ENCODE measurements around the gene LDB2.

Gene LDB2

DNA sequence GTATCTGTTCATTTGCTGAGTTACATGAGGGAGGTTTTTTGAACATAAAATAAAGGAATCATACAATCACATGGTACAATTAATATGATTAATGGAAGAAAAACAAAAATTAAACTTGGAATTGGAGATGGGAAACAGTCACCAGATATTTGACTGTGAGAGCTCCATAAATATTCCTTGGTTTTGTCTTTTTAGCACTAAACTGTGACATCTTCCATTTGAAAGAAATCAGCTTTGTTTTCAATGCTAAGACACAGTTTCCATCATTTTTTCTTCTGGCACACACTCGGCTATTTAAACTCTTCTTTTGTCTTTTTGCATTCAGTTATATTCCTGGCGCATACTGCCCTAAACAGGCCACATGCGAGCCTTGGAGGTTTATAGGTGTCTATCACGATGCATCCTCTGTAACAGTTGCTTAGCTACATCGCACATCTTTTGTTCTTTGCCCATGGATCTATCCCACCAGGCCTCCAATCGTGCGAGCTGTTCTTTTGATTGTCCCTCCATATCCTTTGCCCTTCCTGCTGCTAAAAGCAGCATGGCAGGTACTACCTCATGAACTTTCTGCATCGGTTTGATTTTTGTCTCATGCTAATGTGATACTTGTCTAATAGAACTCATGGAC, 158.3 kb downstream of the LDB2 start:
- DNase-seq (ENCODE audit: low read depth) = no peak
- TF ChIP-seq, protein P1, sequence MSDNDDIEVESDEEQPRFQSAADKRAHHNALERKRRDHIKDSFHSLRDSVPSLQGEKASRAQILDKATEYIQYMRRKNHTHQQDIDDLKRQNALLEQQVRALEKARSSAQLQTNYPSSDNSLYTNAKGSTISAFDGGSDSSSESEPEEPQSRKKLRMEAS (IDR thresholded peaks at IDR 0.05; ENCODE audit: low read depth, low read length) = no peak
- TF ChIP-seq, protein P2, sequence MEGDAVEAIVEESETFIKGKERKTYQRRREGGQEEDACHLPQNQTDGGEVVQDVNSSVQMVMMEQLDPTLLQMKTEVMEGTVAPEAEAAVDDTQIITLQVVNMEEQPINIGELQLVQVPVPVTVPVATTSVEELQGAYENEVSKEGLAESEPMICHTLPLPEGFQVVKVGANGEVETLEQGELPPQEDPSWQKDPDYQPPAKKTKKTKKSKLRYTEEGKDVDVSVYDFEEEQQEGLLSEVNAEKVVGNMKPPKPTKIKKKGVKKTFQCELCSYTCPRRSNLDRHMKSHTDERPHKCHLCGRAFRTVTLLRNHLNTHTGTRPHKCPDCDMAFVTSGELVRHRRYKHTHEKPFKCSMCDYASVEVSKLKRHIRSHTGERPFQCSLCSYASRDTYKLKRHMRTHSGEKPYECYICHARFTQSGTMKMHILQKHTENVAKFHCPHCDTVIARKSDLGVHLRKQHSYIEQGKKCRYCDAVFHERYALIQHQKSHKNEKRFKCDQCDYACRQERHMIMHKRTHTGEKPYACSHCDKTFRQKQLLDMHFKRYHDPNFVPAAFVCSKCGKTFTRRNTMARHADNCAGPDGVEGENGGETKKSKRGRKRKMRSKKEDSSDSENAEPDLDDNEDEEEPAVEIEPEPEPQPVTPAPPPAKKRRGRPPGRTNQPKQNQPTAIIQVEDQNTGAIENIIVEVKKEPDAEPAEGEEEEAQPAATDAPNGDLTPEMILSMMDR (IDR thresholded peaks at IDR 0.05; ENCODE audit: low read depth, low read length) = no peak
- TF ChIP-seq POLR2A (IDR thresholded peaks at IDR 0.05; ENCODE audit: extremely low read depth, insufficient read length) (no peak), MYC (IDR thresholded peaks at IDR 0.05; ENCODE audit: low read depth, low read length) (no peak)
- no peak overlapping the region for H3K4me3 ChIP-seq (ENCODE audit: low read depth, low read length)

DNA sequence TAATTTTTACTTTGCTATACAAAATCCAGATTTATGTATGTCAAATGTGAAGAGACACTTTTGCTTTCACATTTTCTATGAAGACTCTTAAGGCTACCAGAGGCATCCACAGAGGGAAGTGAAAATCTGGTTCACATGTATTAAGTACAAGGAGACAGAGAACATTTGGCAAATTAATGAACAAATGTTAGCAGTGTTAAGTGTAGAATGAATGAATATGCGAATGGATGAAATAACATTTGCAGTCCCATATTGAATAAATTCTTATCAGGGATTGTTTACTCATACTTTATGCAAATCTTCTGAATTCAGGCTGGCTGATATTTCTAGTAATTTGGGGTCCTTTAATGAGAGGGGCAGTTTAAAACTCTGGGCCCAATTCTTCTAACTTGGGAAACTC, 159.9 kb downstream of the LDB2 start:
- DNase-seq (ENCODE audit: low read depth) = no peak
- TF ChIP-seq, protein P2 (IDR thresholded peaks at IDR 0.05; ENCODE audit: low read depth, low read length) = no peak
- TF ChIP-seq MYC (IDR thresholded peaks at IDR 0.05; ENCODE audit: low read depth, low read length) = no peak
- TF ChIP-seq, protein P1 (IDR thresholded peaks at IDR 0.05; ENCODE audit: low read depth, low read length) = no peak
- TF ChIP-seq POLR2A (IDR thresholded peaks at IDR 0.05; ENCODE audit: extremely low read depth, insufficient read length) = no peak
- no peak overlapping the region for H3K4me3 ChIP-seq (ENCODE audit: low read depth, low read length)

DNA sequence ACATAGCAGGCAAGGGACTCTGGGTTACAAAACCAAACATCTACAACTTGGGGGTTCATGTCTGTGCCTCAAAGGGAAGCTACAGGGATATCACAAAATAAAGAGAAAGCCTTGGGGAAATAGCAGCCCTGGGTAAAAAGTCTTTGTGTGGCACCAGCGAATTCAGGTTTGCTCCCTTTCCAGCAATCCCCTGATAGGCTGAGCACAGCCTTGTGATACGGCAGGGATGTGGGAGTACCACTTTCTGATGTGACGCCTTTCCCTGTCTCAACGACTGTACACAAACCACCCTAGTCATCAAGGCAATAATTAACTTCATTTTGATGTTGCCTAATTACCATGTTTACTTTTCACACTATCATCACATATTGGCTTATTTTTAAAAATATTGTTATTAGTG, 164.9 kb downstream of the LDB2 start:
- no peak overlapping the region for H3K4me3 ChIP-seq (ENCODE audit: low read depth, low read length)
- TF ChIP-seq POLR2A (IDR thresholded peaks at IDR 0.05; ENCODE audit: extremely low read depth, insufficient read length) = no peak
- no peak for TF ChIP-seq MYC (IDR thresholded peaks at IDR 0.05; ENCODE audit: low read depth, low read length)
- TF ChIP-seq, protein P1 (IDR thresholded peaks at IDR 0.05; ENCODE audit: low read depth, low read length) = no peak
- TF ChIP-seq, protein P2 (IDR thresholded peaks at IDR 0.05; ENCODE audit: low read depth, low read length) = no peak
- DNase-seq (ENCODE audit: low read depth) = no peak

DNA sequence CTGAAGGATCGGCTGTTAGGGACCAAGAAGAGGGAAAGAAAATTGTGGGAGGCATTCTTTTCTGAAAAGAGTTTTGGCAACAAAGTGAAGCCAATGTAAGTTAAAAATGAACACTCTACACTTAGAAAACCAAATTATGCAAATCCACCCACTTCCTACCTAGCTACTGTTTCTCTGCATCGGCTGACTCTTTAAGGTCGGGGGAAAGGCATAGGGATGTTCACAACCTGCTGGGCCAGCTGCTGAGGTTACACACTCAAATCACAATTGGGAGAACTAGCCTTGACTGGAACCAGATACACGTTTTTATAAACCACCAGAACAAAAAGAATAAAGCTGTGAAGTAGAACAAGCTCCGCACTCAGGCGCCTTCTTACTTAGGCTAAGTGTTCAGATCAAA, 165.7 kb downstream of the LDB2 start:
- H3K4me3 ChIP-seq (ENCODE audit: low read depth, low read length) = no peak overlapping the region
- TF ChIP-seq POLR2A (IDR thresholded peaks at IDR 0.05; ENCODE audit: extremely low read depth, insufficient read length) (no peak), MYC (IDR thresholded peaks at IDR 0.05; ENCODE audit: low read depth, low read length) (no peak)
- TF ChIP-seq, protein P1 (IDR thresholded peaks at IDR 0.05; ENCODE audit: low read depth, low read length) = no peak
- TF ChIP-seq, protein P2 (IDR thresholded peaks at IDR 0.05; ENCODE audit: low read depth, low read length) = no peak
- DNase-seq (ENCODE audit: low read depth) = no peak

DNA sequence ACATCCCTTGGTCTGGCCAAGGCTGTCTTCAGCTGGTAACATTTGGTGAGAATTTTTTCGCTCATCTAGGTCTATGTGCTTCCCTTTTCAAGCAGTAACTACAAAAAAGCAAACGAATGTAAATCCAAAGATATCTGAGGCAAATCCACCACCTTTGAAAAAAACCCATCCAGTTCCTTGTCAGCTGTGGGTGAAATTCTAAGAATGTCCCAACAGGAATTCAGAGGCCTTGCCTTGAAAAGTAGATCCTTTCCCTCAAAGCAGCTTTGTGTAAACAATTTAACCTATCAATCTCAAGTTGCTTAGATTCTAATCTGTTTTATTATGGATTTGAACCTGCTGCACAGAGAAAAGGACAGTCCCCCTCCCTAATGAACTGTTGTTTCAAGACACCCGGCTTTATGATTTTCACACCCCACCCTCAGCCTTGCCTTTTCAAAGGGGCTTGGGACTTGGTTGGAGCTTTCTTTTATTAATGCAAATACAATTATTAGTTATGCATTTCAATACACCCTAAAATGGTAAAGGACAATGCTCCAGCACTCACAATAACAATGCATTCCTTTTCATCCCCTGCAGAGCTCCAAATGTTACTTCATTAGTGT, 166.6 kb downstream of the LDB2 start:
- H3K4me3 ChIP-seq (ENCODE audit: low read depth, low read length) = no peak overlapping the region
- no peak for DNase-seq (ENCODE audit: low read depth)
- TF ChIP-seq POLR2A (IDR thresholded peaks at IDR 0.05; ENCODE audit: extremely low read depth, insufficient read length) (no peak), MYC (IDR thresholded peaks at IDR 0.05; ENCODE audit: low read depth, low read length) (no peak)
- TF ChIP-seq, protein P2 (IDR thresholded peaks at IDR 0.05; ENCODE audit: low read depth, low read length) = no peak
- TF ChIP-seq, protein P1 (IDR thresholded peaks at IDR 0.05; ENCODE audit: low read depth, low read length) = no peak
